Measurements from ENCODE around the gene COX4I1.
"Not testable (repeated sequence)": the region's sequence is repeated elsewhere in the genome, so short reads cannot be mapped to it uniquely, and the experiment has no call there.

COX4I1 gene

GRCh38 chr16:85806539-85806938, 7.0 kb downstream of the COX4I1 start:
- Histone ChIP-seq H3K9ac (ENCODE audit: low read depth, low read length) (no peak overlapping the region), H3K4me3 (ENCODE audit: low read depth in 1 of 2, low read length in 2 of 2) (no peak overlapping the region), H3K4me2 (ENCODE audit: insufficient read depth, low read length) (no peak overlapping the region), H4K20me1 (ENCODE audit: insufficient read depth, low read length) (peaks cover 26% of the 10 kb centered on the region; the same call in 1 of the 2 replicates), H3K36me3 (ENCODE audit: insufficient read depth, low read length) (peaks cover 56% of the 10 kb centered on the region), H2AFZ (ENCODE audit: low read depth, low read length) (no peak overlapping the region), H3K4me1 (ENCODE audit: insufficient read depth, low read length) (peaks cover 6% of the 10 kb centered on the region), H3K79me2 (ENCODE audit: insufficient read depth, low read length) (peaks cover 17% of the 10 kb centered on the region), H3K27ac (ENCODE audit: low read length) (no peak overlapping the region), H3K27me3 (ENCODE audit: insufficient read depth, low read length, poor library complexity) (no peaks in the 10 kb centered on the region), H3K9me3 (ENCODE audit: insufficient read depth, low read length, severe bottlenecking) (no peaks in the 10 kb centered on the region)
- TF ChIP-seq CTCF (IDR thresholded peaks at IDR 0.05; ENCODE audit: borderline replicate concordance, extremely low read depth, low read length, poor library complexity, severe bottlenecking) (no peak), EZH2 (IDR thresholded peaks at IDR 0.05; ENCODE audit: borderline replicate concordance, low read depth, low read length, severe bottlenecking) (no peak)
- no peak for ATAC-seq (ENCODE audit: insufficient read depth, low read depth)
- no peak for DNase-seq

DNA sequence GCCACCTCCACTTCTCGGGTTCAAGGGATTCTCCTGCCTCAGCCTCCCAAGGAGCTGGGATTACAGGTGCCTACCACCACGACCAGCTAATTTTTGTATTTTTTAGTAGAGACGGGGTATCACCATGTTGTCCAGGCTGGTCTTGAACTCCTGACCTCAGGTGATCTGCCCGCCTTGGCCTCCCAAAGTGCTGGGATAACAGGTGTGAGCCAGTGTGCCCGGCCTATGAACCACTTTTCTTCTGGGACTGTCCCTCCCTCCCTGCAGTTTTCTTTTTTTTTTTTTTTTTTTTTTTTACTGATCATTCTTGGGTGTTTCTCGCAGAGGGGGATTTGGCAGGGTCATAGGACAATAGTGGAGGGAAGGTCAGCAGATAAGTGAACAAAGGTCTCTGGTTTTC, 7.8 kb downstream of the COX4I1 start:
- H3K9ac ChIP-seq (ENCODE audit: low read depth, low read length); ATAC-seq (ENCODE audit: insufficient read depth, low read depth); DNase-seq; H2AFZ ChIP-seq (ENCODE audit: low read depth, low read length); H3K4me3 ChIP-seq (ENCODE audit: low read depth in 1 of 2, low read length in 2 of 2); H3K4me1 ChIP-seq (ENCODE audit: insufficient read depth, low read length); H3K27me3 ChIP-seq (ENCODE audit: insufficient read depth, low read length, poor library complexity); H3K9me3 ChIP-seq (ENCODE audit: insufficient read depth, low read length, severe bottlenecking); H3K27ac ChIP-seq (ENCODE audit: low read length); H3K79me2 ChIP-seq (ENCODE audit: insufficient read depth, low read length); H3K4me2 ChIP-seq (ENCODE audit: insufficient read depth, low read length): not testable (repeated sequence)
- Histone ChIP-seq H3K36me3 (ENCODE audit: insufficient read depth, low read length) (peaks cover 48% of the 10 kb centered on the region), H4K20me1 (ENCODE audit: insufficient read depth, low read length) (peaks cover 18% of the 10 kb centered on the region; the same call in 1 of the 2 replicates)

GRCh38 chr16:85808104-85808503, 8.6 kb downstream of the COX4I1 start:
- ATAC-seq (ENCODE audit: insufficient read depth, low read depth); H3K9ac ChIP-seq (ENCODE audit: low read depth, low read length); H3K27ac ChIP-seq (ENCODE audit: low read length); H3K4me3 ChIP-seq (ENCODE audit: low read depth in 1 of 2, low read length in 2 of 2); H3K9me3 ChIP-seq (ENCODE audit: insufficient read depth, low read length, severe bottlenecking); H3K79me2 ChIP-seq (ENCODE audit: insufficient read depth, low read length); H3K27me3 ChIP-seq (ENCODE audit: insufficient read depth, low read length, poor library complexity); DNase-seq; H3K4me2 ChIP-seq (ENCODE audit: insufficient read depth, low read length); H3K4me1 ChIP-seq (ENCODE audit: insufficient read depth, low read length); H2AFZ ChIP-seq (ENCODE audit: low read depth, low read length): not testable (repeated sequence)
- peaks cover 13% of the 10 kb centered on the region; the same call in 1 of the 2 replicates for H4K20me1 ChIP-seq (ENCODE audit: insufficient read depth, low read length)
- peaks cover 40% of the 10 kb centered on the region for H3K36me3 ChIP-seq (ENCODE audit: insufficient read depth, low read length)

DNA sequence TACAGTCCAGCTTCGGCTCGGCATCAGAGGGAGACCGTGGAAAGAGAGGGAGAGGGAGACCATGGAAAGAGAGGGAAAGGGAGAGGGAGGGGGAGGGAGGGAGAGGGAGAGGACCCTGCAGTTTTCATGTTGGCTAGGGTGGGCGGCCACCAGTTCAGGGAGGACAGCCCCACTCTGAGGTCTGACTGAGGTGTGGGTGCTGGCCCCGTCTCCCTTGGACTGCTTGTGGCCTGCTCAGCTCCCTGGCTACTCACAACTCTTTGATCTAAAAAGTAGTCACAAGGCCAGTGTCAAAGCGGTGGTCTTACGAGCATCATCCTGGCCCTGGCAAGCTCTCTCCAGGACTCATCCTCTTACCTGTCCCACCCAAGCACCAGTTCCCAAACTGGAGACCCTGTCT, 9.4 kb downstream of the COX4I1 start:
- H3K27ac ChIP-seq (ENCODE audit: low read length): no peak overlapping the region
- no peak overlapping the region for H2AFZ ChIP-seq (ENCODE audit: low read depth, low read length)
- peaks cover 6% of the 10 kb centered on the region for H3K27me3 ChIP-seq (ENCODE audit: insufficient read depth, low read length, poor library complexity)
- H3K9me3 ChIP-seq (ENCODE audit: insufficient read depth, low read length, severe bottlenecking): no peaks in the 10 kb centered on the region
- no peak for TF ChIP-seq CTCF (IDR thresholded peaks at IDR 0.05; ENCODE audit: borderline replicate concordance, extremely low read depth, low read length, poor library complexity, severe bottlenecking)
- no peak for TF ChIP-seq EZH2 (IDR thresholded peaks at IDR 0.05; ENCODE audit: borderline replicate concordance, low read depth, low read length, severe bottlenecking)
- no peaks in the 10 kb centered on the region for H3K4me1 ChIP-seq (ENCODE audit: insufficient read depth, low read length)
- peaks cover 32% of the 10 kb centered on the region for H3K36me3 ChIP-seq (ENCODE audit: insufficient read depth, low read length)
- DNase-seq (no peak), ATAC-seq (ENCODE audit: insufficient read depth, low read depth) (no peak)
- H3K79me2 ChIP-seq (ENCODE audit: insufficient read depth, low read length): peaks cover 1% of the 10 kb centered on the region; the same call in 1 of the 2 replicates
- H4K20me1 ChIP-seq (ENCODE audit: insufficient read depth, low read length): peaks cover 7% of the 10 kb centered on the region; the same call in 1 of the 2 replicates
- H3K9ac ChIP-seq (ENCODE audit: low read depth, low read length): no peak overlapping the region
- H3K4me2 ChIP-seq (ENCODE audit: insufficient read depth, low read length): no peak overlapping the region
- no peak overlapping the region for H3K4me3 ChIP-seq (ENCODE audit: low read depth in 1 of 2, low read length in 2 of 2)

Measured in DND-41 (cell line).